ENCODE data around the gene PEMT. TPM values are rescaled to one million over a fixed set of nuclear protein-coding genes. Genes with fewer than 3 reads are reported as not detected.
"Not testable (repeated sequence)": the region's sequence is repeated elsewhere in the genome, so short reads cannot be mapped to it uniquely, and the experiment has no call there.

Gene PEMT
- total RNA-seq, 2 experiments from 2014 or later: 13.1 to 13.9 TPM

GRCh38 chr17:17466511-17466910 is 125.0 kb downstream of the PEMT start:
- Mint-ChIP-seq H3K27me3 (peaks cover 22% of the 10 kb centered on the region), H3K9me3 (no peaks in the 10 kb centered on the region), H3K4me3 (no peak overlapping the region), H3K27ac (no peak overlapping the region), H3K36me3 (no peaks in the 10 kb centered on the region), H3K4me1 (no peaks in the 10 kb centered on the region)
- no peak for DNase-seq
- POLR2A ChIA-PET: no interaction called here
- no peak for ATAC-seq (ENCODE audit: low read depth)

GRCh38 chr17:17465878-17466277 is 125.6 kb downstream of the PEMT start:
- H3K9me3 Mint-ChIP-seq; ATAC-seq (ENCODE audit: low read depth); H3K4me3 Mint-ChIP-seq; H3K36me3 Mint-ChIP-seq; H3K27ac Mint-ChIP-seq; H3K4me1 Mint-ChIP-seq; POLR2A ChIA-PET; DNase-seq: not testable (repeated sequence)
- H3K27me3 Mint-ChIP-seq: peaks cover 16% of the 10 kb centered on the region

- H3K36me3 Mint-ChIP-seq: peaks cover 3% of the 10 kb centered on the region
These were observed 127.7 kb downstream of the PEMT start for GRCh38 chr17:17463821-17464220.

GRCh38 chr17:17462048-17462824 is 129.3 kb downstream of the PEMT start:
- Mint-ChIP-seq H3K36me3 (peaks cover 3% of the 10 kb centered on the region), H3K4me1 (peaks cover 2% of the 10 kb centered on the region), H3K9me3 (peaks cover 5% of the 10 kb centered on the region), H3K27ac (no peak overlapping the region), H3K4me3 (no peak overlapping the region), H3K27me3 (peaks cover 10% of the 10 kb centered on the region)
- ATAC-seq (ENCODE audit: low read depth) (no peak), DNase-seq (no peak)
- POLR2A ChIA-PET: no interaction called here

More at GRCh38 chr17:17463821-17464220, 127.7 kb downstream of the PEMT start:
- Mint-ChIP-seq H3K27ac (no peak overlapping the region), H3K4me1 (peaks cover 2% of the 10 kb centered on the region), H3K9me3 (peaks cover 5% of the 10 kb centered on the region), H3K27me3 (peaks cover 16% of the 10 kb centered on the region), H3K4me3 (no peak overlapping the region)
- ATAC-seq (ENCODE audit: low read depth) (no peak), DNase-seq (no peak)
- POLR2A ChIA-PET: no interaction called here

GRCh38 chr17:17460038-17460437 is 131.5 kb downstream of the PEMT start:
- ATAC-seq (ENCODE audit: low read depth) (no peak), DNase-seq (no peak)
- Mint-ChIP-seq H3K27me3 (peaks cover 4% of the 10 kb centered on the region), H3K27ac (no peak overlapping the region), H3K4me1 (peaks cover 2% of the 10 kb centered on the region), H3K4me3 (no peak overlapping the region), H3K9me3 (peaks cover 5% of the 10 kb centered on the region), H3K36me3 (peaks cover 3% of the 10 kb centered on the region)
- POLR2A ChIA-PET: no interaction called here

GRCh38 chr17:17457680-17458079 is 133.8 kb downstream of the PEMT start:
- Mint-ChIP-seq H3K4me3 (no peak overlapping the region), H3K9me3 (peaks cover 5% of the 10 kb centered on the region), H3K27me3 (no peaks in the 10 kb centered on the region), H3K36me3 (peaks cover 3% of the 10 kb centered on the region), H3K27ac (no peak overlapping the region), H3K4me1 (peaks cover 2% of the 10 kb centered on the region)
- no peak for ATAC-seq (ENCODE audit: low read depth)
- POLR2A ChIA-PET: no interaction called here
- no peak for DNase-seq

GRCh38 chr17:17456251-17456650 is 135.3 kb downstream of the PEMT start:
- Mint-ChIP-seq H3K9me3 (peaks cover 5% of the 10 kb centered on the region), H3K4me3 (no peak overlapping the region), H3K27me3 (no peaks in the 10 kb centered on the region), H3K4me1 (peaks cover 2% of the 10 kb centered on the region), H3K36me3 (peaks cover 3% of the 10 kb centered on the region), H3K27ac (no peak overlapping the region)
- ATAC-seq (ENCODE audit: low read depth): no peak
- DNase-seq: no peak
- POLR2A ChIA-PET: no interaction called here

Other genes with a start within 250 kb of the PEMT start
- 10 to 100 TPM; 17.8 to 20.6 TPM for gene MED9, start 114.7 kb downstream of the PEMT start, total RNA-seq
- gene RASD1, start 95.3 kb downstream of the PEMT start, total RNA-seq: 1 to 10 TPM; 1.3 to 2.3 TPM
- 10 to 100 TPM; 25.0 to 25.5 TPM for gene RAI1, start 89.8 kb upstream of the PEMT start, total RNA-seq
- gene SREBF1, start 245.3 kb upstream of the PEMT start, total RNA-seq: 100 to 1,000 TPM; 218 to 229 TPM